Activated naive CD8-positive, alpha-beta T cell treated with anti-CD3 and anti-CD28 coated beads, Interleukin-2, amount 10 ng/mL, durations not matched to agents 7 days and 5 days (primary cell): ENCODE results near the gene NHERF2. TPM values are rescaled to one million over a fixed set of nuclear protein-coding genes. Genes with fewer than 3 reads are reported as not detected.

Source experiments
- ATAC-seq: fragments of 150-1000 bp; cut with Tn5 transposase; one replicate; pipeline ENCODE4 v1.10.0; 2021; ENCODE audit warnings: low read depth, moderate library complexity
- POLR2A ChIA-PET: fragments of 350-600 bp; sonication (Branson Sonifier 250); formaldehyde crosslinking; loops from one replicate; lab custom pipeline; 2021; ENCODE audit warnings: antibody characterized with exemption; lab: Charles Lee
- DNase-seq: peaks from one replicate; pipeline ENCODE4 v3.0.0; 2021
- H3K27ac Mint-ChIP-seq: one replicate; pipeline ENCODE4 v1.8.0; 2022; ENCODE audit warnings: mild to moderate bottlenecking, mixed read lengths
- H3K27me3 Mint-ChIP-seq: one replicate; pipeline ENCODE4 v1.8.0; 2022; ENCODE audit warnings: mild to moderate bottlenecking, moderate library complexity, mixed read lengths
- H3K36me3 Mint-ChIP-seq: one replicate; pipeline ENCODE4 v1.8.0; 2021; ENCODE audit warnings: mild to moderate bottlenecking, mixed read lengths
- H3K4me1 Mint-ChIP-seq: one replicate; pipeline ENCODE4 v1.8.0; 2021; ENCODE audit warnings: mixed read lengths
- H3K4me3 Mint-ChIP-seq: one replicate; pipeline ENCODE4 v1.8.0; 2022; ENCODE audit warnings: mild to moderate bottlenecking, moderate library complexity, mixed read lengths
- H3K9me3 Mint-ChIP-seq: one replicate; pipeline ENCODE4 v1.8.0; 2021; ENCODE audit warnings: mixed read lengths
- total RNA-seq, 2 experiments: library from RNA; stranded (reverse); gene quantifications; one replicate each; pipeline ENCODE4 v1.2.3, GENCODE V29; 2021

Gene NHERF2
- total RNA-seq, 2 experiments from 2014 or later: 4.2 to 4.3 TPM

DNA sequence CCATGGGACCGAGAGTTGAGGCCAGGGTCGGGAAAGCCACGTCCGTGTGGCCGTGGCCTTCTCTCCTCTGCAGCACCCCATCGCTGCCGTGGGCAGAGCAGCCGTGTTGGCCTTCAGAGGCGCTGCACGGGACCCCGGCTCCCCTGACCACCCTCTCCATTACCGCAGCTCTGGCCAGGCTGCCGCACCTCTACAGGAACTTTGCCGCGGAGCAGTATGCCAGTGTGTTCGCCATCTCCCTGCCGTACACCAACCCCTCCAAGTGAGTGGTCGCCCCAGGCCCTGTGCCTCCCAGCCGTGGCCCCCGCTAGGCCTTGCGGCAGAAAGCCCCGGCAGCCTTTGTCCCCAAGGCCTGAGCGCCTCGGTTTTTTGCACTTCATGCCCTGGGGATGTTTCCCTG is 48.9 kb downstream of the NHERF2 start:
- Mint-ChIP-seq H3K36me3 (peaks cover 1% of the 10 kb centered on the region), H3K4me1 (no peaks in the 10 kb centered on the region), H3K27me3 (no peaks in the 10 kb centered on the region), H3K27ac (no peak overlapping the region), H3K9me3 (no peaks in the 10 kb centered on the region), H3K4me3 (no peak overlapping the region)
- DNase-seq: no peak
- POLR2A ChIA-PET: no interaction called here
- no peak for ATAC-seq

DNA sequence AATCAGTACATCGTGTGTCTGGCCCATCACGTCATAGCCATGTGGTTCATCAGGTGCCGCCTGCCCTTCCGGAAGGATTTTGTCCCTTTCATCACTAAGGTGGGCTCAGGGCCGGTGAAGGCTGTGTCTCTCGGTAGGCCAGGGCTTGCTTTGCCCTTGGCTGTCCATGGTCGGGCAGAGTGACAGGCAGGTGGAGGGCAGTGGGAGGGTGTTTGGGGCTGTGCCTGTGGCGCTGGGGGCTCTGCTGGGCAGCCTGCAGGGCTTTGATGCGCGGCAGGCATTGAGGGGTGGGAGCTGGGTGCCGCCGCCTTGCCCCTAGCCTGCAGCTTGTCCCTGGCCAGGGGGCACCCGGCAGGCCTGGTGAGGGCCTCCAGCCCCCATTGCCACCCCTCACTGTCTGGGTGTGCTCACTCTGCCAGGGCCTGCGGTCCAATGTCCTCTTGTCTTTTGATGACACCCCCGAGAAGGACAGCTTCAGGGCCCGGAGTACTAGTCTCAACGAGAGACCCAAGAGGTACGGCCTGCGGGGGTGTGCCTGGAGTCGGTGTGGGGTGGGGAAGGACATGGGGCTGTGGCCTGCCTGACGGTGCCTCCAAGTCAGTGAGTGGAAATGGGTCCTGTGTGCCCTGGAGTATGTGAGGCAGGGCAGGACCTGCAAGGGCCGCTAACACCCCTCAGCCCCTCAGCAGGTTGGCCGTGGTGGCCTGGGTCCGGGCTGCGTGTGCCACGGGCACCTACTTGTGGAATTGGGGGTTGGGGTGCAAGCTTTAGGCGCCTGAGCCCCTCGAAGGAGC is 49.6 kb downstream of the NHERF2 start:
- Mint-ChIP-seq H3K4me1 (no peaks in the 10 kb centered on the region), H3K36me3 (peaks cover 1% of the 10 kb centered on the region), H3K4me3 (no peak overlapping the region), H3K27me3 (no peaks in the 10 kb centered on the region), H3K27ac (no peak overlapping the region), H3K9me3 (no peaks in the 10 kb centered on the region)
- no peak for ATAC-seq
- POLR2A ChIA-PET: no interaction called here
- no peak for DNase-seq

GRCh38 chr16:2077016-2077415 is 50.3 kb downstream of the NHERF2 start:
- Mint-ChIP-seq H3K36me3 (peaks cover 1% of the 10 kb centered on the region), H3K4me1 (no peaks in the 10 kb centered on the region), H3K4me3 (no peak overlapping the region), H3K27me3 (no peaks in the 10 kb centered on the region), H3K9me3 (no peaks in the 10 kb centered on the region), H3K27ac (no peak overlapping the region)
- DNase-seq (no peak), ATAC-seq (no peak)
- POLR2A ChIA-PET: interaction anchor here (0.6 kb wide), 1 partner anchor 316 kb away, joined by 3 read pairs; no protein-coding TSS in a partner anchor

DNA sequence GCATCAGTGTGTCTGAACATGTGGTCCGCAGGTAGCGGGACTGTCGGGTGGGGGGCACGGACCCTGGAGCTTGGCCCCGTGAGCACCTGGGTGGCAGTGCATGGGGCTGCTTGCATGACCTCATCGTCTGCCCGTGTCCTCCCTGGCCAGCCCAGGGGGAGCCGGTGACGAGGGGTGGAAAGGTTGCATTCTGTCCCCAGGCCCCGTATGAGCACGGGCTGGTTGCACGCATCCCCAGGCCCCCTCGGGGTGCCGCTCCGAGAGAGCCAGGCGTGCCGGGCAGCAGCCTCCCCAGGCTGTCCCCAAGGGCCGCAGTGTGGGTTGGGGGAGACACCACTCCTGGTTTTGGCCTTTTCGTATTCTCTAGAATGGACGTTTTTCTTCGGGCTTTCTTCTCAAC is 51.0 kb downstream of the NHERF2 start:
- H3K4me3 Mint-ChIP-seq: no peak overlapping the region
- no peaks in the 10 kb centered on the region for H3K27me3 Mint-ChIP-seq
- H3K4me1 Mint-ChIP-seq: no peaks in the 10 kb centered on the region
- no peak overlapping the region for H3K27ac Mint-ChIP-seq
- POLR2A ChIA-PET: no interaction called here
- no peaks in the 10 kb centered on the region for H3K9me3 Mint-ChIP-seq
- H3K36me3 Mint-ChIP-seq: peaks cover 3% of the 10 kb centered on the region
- ATAC-seq (no peak), DNase-seq (no peak)

DNA sequence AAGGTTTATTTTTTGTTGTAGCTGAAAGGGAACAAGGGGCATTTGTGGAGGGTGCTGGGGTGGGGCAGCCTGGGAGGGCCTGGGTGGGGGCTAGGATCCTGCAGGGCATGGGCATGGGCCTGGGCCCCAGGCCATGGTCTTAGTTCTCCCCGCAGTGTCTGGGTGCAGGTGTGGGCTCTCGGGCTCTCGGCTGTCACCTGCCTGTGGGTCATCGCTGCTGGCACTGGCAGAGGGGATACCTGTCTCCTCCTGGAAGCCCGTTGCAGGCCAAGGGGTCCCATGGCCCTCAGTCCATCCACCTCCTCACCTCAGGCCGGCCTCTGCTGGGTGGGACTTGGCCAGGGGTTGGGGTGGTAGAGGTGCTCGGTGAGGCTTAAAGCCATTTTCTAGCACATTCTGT is 51.4 kb downstream of the NHERF2 start:
- POLR2A ChIA-PET: no interaction called here
- ATAC-seq (no peak), DNase-seq (no peak)
- H3K27me3 Mint-ChIP-seq: no peaks in the 10 kb centered on the region
- H3K36me3 Mint-ChIP-seq: peaks cover 3% of the 10 kb centered on the region
- H3K4me1 Mint-ChIP-seq: no peaks in the 10 kb centered on the region
- H3K9me3 Mint-ChIP-seq: no peaks in the 10 kb centered on the region
- H3K27ac Mint-ChIP-seq: no peak overlapping the region
- H3K4me3 Mint-ChIP-seq: no peak overlapping the region

DNA sequence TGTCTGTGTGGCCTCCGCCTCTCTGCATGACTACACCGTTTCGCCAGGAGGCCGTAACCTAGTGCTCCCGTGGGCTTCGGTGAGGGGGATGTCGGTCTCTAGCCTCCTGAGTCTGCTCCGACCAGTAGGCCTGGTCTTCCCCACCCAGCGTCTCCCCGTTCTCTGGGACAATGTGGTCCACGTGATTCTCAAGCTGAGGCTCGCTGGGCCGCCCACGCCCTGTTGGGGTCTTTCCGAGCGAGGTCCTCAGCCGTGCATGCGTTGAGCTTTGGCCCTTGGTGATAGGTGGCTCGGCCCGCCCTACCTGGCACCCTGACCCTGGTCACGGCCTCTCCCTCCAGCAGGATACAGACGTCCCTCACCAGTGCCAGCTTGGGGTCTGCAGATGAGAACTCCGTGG is 52.0 kb downstream of the NHERF2 start:
- no peak for ATAC-seq
- no peak overlapping the region for H3K4me3 Mint-ChIP-seq

GRCh38 chr16:2079311-2079800 is 52.7 kb downstream of the NHERF2 start:
- POLR2A ChIA-PET: interaction anchor here (1.2 kb wide), 1 partner anchor 31 kb away, joined by 3 read pairs; no protein-coding TSS in a partner anchor
- H3K4me3 Mint-ChIP-seq: no peak overlapping the region

More for the DNA sequence above, 52.0 kb downstream of the NHERF2 start:
- no peak overlapping the region for H3K27ac Mint-ChIP-seq
- DNase-seq: no peak
- no peaks in the 10 kb centered on the region for H3K4me1 Mint-ChIP-seq
- peaks cover 3% of the 10 kb centered on the region for H3K36me3 Mint-ChIP-seq
- no peaks in the 10 kb centered on the region for H3K9me3 Mint-ChIP-seq
- no peaks in the 10 kb centered on the region for H3K27me3 Mint-ChIP-seq
- POLR2A ChIA-PET: no interaction called here

GRCh38 chr16:2079991-2080390 is 53.3 kb downstream of the NHERF2 start:
- no peaks in the 10 kb centered on the region for H3K4me1 Mint-ChIP-seq
- POLR2A ChIA-PET: interaction anchor here (1.2 kb wide), 1 partner anchor 32 kb away, joined by 3 read pairs; no protein-coding TSS in a partner anchor
- H3K4me3 Mint-ChIP-seq: no peak overlapping the region
- no peaks in the 10 kb centered on the region for H3K27me3 Mint-ChIP-seq
- ATAC-seq: no peak
- H3K9me3 Mint-ChIP-seq: no peaks in the 10 kb centered on the region
- H3K27ac Mint-ChIP-seq: no peak overlapping the region
- H3K36me3 Mint-ChIP-seq: peaks cover 2% of the 10 kb centered on the region
- DNase-seq: no peak

More at GRCh38 chr16:2079311-2079800, 52.7 kb downstream of the NHERF2 start:
- Mint-ChIP-seq H3K27ac (no peak overlapping the region), H3K36me3 (peaks cover 3% of the 10 kb centered on the region), H3K4me1 (no peaks in the 10 kb centered on the region), H3K9me3 (no peaks in the 10 kb centered on the region), H3K27me3 (no peaks in the 10 kb centered on the region)
- no peak for ATAC-seq
- no peak for DNase-seq

DNA sequence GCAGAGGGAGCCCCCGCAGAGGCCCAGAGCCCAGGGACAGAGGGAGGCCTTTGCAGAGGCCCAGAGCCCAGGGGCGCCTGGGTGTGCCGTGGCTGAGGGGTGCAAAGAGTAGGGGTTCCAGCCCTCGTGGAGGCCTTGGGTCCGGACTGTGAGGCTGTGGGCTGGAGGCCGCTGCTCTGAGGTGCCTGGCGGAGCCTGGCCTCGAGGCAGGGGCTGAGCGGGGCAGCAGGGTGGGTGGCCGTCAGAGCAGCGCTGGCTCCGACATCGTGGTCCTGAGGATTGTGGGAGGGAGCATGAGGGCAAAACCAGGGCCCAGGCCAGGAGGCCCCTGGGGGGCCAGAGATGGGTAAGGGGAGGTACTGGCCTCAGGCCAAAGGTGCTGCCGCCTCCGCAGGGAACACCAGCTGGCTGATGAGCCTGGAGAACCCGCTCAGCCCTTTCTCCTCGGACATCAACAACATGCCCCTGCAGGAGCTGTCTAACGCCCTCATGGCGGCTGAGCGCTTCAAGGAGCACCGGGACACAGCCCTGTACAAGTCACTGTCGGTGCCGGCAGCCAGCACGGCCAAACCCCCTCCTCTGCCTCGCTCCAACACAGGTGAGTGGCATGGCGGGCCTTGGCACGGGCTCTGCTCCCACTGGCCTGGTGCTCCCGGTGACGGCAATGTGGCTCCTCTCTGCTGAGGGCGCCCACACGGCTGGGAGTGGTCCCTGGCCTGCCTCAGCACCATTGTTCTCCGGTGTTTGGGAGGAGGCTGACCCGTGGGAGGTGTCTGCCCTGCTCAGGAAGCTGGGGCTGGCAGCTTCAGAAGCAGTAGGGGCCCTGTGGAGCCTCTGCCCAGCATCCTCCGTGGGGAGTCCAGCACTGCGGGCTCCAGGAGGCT is 54.7 kb downstream of the NHERF2 start:
- Mint-ChIP-seq H3K27me3 (no peaks in the 10 kb centered on the region), H3K27ac (no peak overlapping the region), H3K9me3 (no peaks in the 10 kb centered on the region), H3K36me3 (peaks cover 1% of the 10 kb centered on the region), H3K4me1 (no peaks in the 10 kb centered on the region), H3K4me3 (no peak overlapping the region)
- ATAC-seq (no peak), DNase-seq (no peak)
- POLR2A ChIA-PET: no interaction called here

DNA sequence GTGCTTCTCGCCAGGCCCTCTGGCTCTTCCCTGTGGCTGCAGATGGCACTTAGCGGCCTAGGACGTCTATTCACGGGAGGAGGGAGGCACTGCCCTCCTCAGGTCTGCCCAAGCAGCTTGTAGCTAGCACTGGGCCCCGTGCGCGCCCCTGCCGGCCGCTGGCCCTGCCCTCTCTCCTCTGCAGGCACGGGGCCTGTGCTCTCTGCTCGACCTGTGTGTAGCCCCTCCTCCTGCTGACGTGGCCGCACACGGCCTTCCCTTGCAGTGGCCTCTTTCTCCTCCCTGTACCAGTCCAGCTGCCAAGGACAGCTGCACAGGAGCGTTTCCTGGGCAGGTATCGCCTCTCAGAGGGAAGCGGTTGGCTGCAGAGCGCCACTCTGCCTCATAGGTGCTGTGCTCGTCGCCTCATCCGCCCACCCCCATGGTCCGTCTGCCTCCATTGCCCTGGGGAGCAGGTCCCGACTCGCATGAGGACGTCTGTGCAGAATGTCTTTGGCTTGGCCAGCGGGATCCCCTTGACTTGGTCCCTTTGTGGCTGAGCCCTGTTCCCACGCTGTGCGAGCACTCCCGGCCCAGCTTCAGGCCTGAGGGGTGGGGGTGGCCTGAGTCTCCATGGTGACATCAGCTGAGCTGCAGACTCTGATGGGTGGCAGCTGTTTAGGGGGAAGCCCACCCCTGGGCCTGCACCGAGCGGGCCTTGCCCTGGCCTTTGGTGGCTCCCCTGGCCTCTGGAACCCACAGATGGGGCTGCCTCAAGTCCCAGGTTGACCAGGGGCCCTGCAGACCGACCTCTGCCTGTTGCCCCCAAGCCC is 55.7 kb downstream of the NHERF2 start:
- DNase-seq (no peak), ATAC-seq (no peak)
- Mint-ChIP-seq H3K27ac (no peak overlapping the region), H3K27me3 (no peaks in the 10 kb centered on the region), H3K9me3 (no peaks in the 10 kb centered on the region), H3K4me1 (no peaks in the 10 kb centered on the region), H3K36me3 (peaks cover 1% of the 10 kb centered on the region), H3K4me3 (no peak overlapping the region)
- POLR2A ChIA-PET: no interaction called here

- H3K27ac Mint-ChIP-seq: no peak overlapping the region
- no peaks in the 10 kb centered on the region for H3K9me3 Mint-ChIP-seq
- POLR2A ChIA-PET: no interaction called here
- peaks cover 1% of the 10 kb centered on the region for H3K36me3 Mint-ChIP-seq
- ATAC-seq: no peak
- H3K4me1 Mint-ChIP-seq: no peaks in the 10 kb centered on the region
- no peak for DNase-seq
- no peaks in the 10 kb centered on the region for H3K27me3 Mint-ChIP-seq
- no peak overlapping the region for H3K4me3 Mint-ChIP-seq
Observed at GRCh38 chr16:2082983-2083364, 56.3 kb downstream of the NHERF2 start.

DNA sequence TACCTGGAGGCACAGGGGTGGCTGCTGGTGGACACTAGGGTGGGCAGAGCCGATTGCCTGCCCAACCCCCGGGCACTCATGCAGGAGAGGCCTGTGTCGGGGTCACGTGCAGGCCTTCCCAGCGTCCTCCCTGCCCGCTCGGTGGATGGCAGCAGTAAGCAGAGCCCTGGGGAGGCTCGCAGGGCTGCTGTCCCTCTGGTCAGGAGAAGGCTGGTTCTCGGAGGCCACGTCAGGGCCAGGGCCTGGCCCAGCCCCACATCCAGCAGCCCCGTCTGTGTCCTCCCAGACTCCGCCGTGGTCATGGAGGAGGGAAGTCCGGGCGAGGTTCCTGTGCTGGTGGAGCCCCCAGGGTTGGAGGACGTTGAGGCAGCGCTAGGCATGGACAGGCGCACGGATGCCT is 56.7 kb downstream of the NHERF2 start:
- DNase-seq (no peak), ATAC-seq (no peak)
- Mint-ChIP-seq H3K27me3 (no peaks in the 10 kb centered on the region), H3K9me3 (no peaks in the 10 kb centered on the region), H3K27ac (no peak overlapping the region), H3K36me3 (peaks cover 1% of the 10 kb centered on the region), H3K4me3 (no peak overlapping the region), H3K4me1 (no peaks in the 10 kb centered on the region)
- POLR2A ChIA-PET: no interaction called here
